Measurements from ENCODE around the gene U2AF2.

GRCh38 chr19:55605207-55605636, 49.6 kb upstream of the U2AF2 start:
- no peak for TF ChIP-seq CTCF (IDR thresholded peaks at IDR 0.05)
- peak in 1 of 2 donors; percentile 42 for TF ChIP-seq POLR2A (IDR thresholded peaks at IDR 0.05)
